H9 (cell line): ENCODE measurements around the gene VTCN1. TPM values are rescaled to one million over a fixed set of nuclear protein-coding genes. Genes with fewer than 3 reads are reported as not detected.

Experiments used
- DNase-seq: peaks from one replicate; pipeline ENCODE4 v3.0.0-alpha.2; 2017
- H2AFZ ChIP-seq: one replicate; pipeline ENCODE4 v1.6.1; 2013; ENCODE audit warnings: mild to moderate bottlenecking, low read length, control low read depth, moderate library complexity
- H2AK5ac ChIP-seq: 2 replicates; pipeline ENCODE4 v1.6.1; 2013; ENCODE audit warnings: low read length, control low read depth, mixed read lengths; ENCODE audit not compliant: insufficient read length
- H2BK120ac ChIP-seq: one replicate; pipeline ENCODE4 v1.6.1; 2013; ENCODE audit warnings: low read depth, mild to moderate bottlenecking, low read length, control low read depth, inconsistent platforms; ENCODE audit not compliant: poor library complexity, severe bottlenecking
- H2BK12ac ChIP-seq: 2 replicates; pipeline ENCODE4 v1.6.1; 2013; ENCODE audit warnings: low read length, control low read depth, mixed read lengths, low read depth; ENCODE audit not compliant: insufficient read length
- H2BK15ac ChIP-seq: 2 replicates; pipeline ENCODE4 v1.6.1; 2013; ENCODE audit warnings: low read depth, low read length, control low read depth
- H2BK20ac ChIP-seq: one replicate; pipeline ENCODE4 v1.6.1; 2013; ENCODE audit warnings: low read depth, mild to moderate bottlenecking, low read length, control low read depth, inconsistent platforms; ENCODE audit not compliant: poor library complexity, severe bottlenecking
- H2BK5ac ChIP-seq: 2 replicates; pipeline ENCODE4 v1.6.1; 2013; ENCODE audit warnings: low read length, control low read depth, mixed read lengths; ENCODE audit not compliant: insufficient read length
- H3K14ac ChIP-seq: 2 replicates; pipeline ENCODE4 v1.6.1; 2013; ENCODE audit warnings: low read length, control low read depth; ENCODE audit not compliant: insufficient read depth
- H3K18ac ChIP-seq: 2 replicates; pipeline ENCODE4 v1.6.1; 2013; ENCODE audit warnings: low read depth, mild to moderate bottlenecking, mixed read lengths, low read length, control low read depth; ENCODE audit not compliant: insufficient read length
- H3K23ac ChIP-seq: 2 replicates; pipeline ENCODE4 v1.6.1; 2013; ENCODE audit warnings: low read length, control low read depth, mixed read lengths, low read depth; ENCODE audit not compliant: insufficient read length
- H3K23me2 ChIP-seq: 2 replicates; pipeline ENCODE4 v1.6.1; 2013; ENCODE audit warnings: low read depth, mild to moderate bottlenecking, mixed read lengths, low read length, control low read depth; ENCODE audit not compliant: insufficient read length, poor library complexity, severe bottlenecking
- H3K27ac ChIP-seq: 2 replicates; pipeline ENCODE4 v1.5.1; 2013; ENCODE audit warnings: low read length, control low read depth, mixed read lengths, low read depth; ENCODE audit not compliant: insufficient read length
- H3K27me3 ChIP-seq: 2 replicates; pipeline ENCODE4 v1.6.1; 2013; ENCODE audit warnings: low read length, control low read depth, inconsistent platforms; ENCODE audit not compliant: insufficient read depth
- H3K4ac ChIP-seq: 2 replicates; pipeline ENCODE4 v1.6.1; 2013; ENCODE audit warnings: low read depth, mild to moderate bottlenecking, control low read depth, inconsistent platforms, low read length, moderate library complexity
- H3K4me1 ChIP-seq: 2 replicates; pipeline ENCODE4 v1.6.1; 2013; ENCODE audit warnings: low read length, control low read depth, inconsistent platforms; ENCODE audit not compliant: insufficient read depth
- H3K4me2 ChIP-seq: 2 replicates; pipeline ENCODE4 v1.6.1; 2013; ENCODE audit warnings: low read length, control low read depth, mixed read lengths; ENCODE audit not compliant: insufficient read length, insufficient read depth
- H3K56ac ChIP-seq: 2 replicates; pipeline ENCODE4 v1.6.1; 2013; ENCODE audit warnings: low read depth, mild to moderate bottlenecking, mixed read lengths, low read length, control low read depth; ENCODE audit not compliant: insufficient read length
- H3K79me1 ChIP-seq: 2 replicates; pipeline ENCODE4 v1.6.1; 2013; ENCODE audit warnings: low read depth, mild to moderate bottlenecking, moderate library complexity, low read length, control low read depth, inconsistent platforms; ENCODE audit not compliant: insufficient read depth, poor library complexity, severe bottlenecking
- H3K79me2 ChIP-seq: 2 replicates; pipeline ENCODE4 v1.6.1; 2013; ENCODE audit warnings: low read length, control low read depth, inconsistent platforms; ENCODE audit not compliant: insufficient read depth
- H3K9ac ChIP-seq: 2 replicates; pipeline ENCODE4 v1.6.1; 2013; ENCODE audit warnings: low read length, control low read depth, mixed read lengths; ENCODE audit not compliant: insufficient read length; ENCODE audit errors: extremely low read depth
- H3K9me3 ChIP-seq: one replicate; pipeline ENCODE4 v1.6.1; 2013; ENCODE audit warnings: low read depth, low read length, inconsistent platforms; ENCODE audit not compliant: control insufficient read depth
- H3T11ph ChIP-seq: one replicate; pipeline ENCODE4 v1.6.1; 2013; ENCODE audit warnings: mild to moderate bottlenecking, low read length, control low read depth, inconsistent platforms
- H4K20me1 ChIP-seq: one replicate; pipeline ENCODE4 v1.6.1; 2013; ENCODE audit not compliant: control insufficient read depth, insufficient read length, insufficient read depth
- H4K5ac ChIP-seq: 2 replicates; pipeline ENCODE4 v1.6.1; 2013; ENCODE audit warnings: low read depth, mild to moderate bottlenecking, mixed read lengths, low read length, control low read depth; ENCODE audit not compliant: insufficient read length
- H4K8ac ChIP-seq: replicated peaks from 2 replicates; pipeline ENCODE4 v1.6.1; 2013; ENCODE audit warnings: low read length, control low read depth, mixed read lengths, low read depth; ENCODE audit not compliant: insufficient read length
- H4K91ac ChIP-seq: 2 replicates; pipeline ENCODE4 v1.6.1; 2013; ENCODE audit warnings: low read depth, mild to moderate bottlenecking, moderate library complexity, mixed read lengths, low read length, control low read depth; ENCODE audit not compliant: insufficient read length
- H3K27ac Mint-ChIP-seq, 3 experiments: 2 replicates in 2 of 3; 3 replicates in 1 of 3; pipeline ENCODE4 v1.8.0; 2020 to 2021; ENCODE audit warnings: mixed read lengths in 3 of 3, mild to moderate bottlenecking in 1 of 3, moderate library complexity in 1 of 3
- H3K27me3 Mint-ChIP-seq: 2 replicates; pipeline ENCODE4 v1.8.0; 2021; ENCODE audit warnings: low read depth, mild to moderate bottlenecking, moderate library complexity, mixed read lengths
- H3K36me3 Mint-ChIP-seq, 3 experiments: 2 replicates in 2 of 3; 3 replicates in 1 of 3; pipeline ENCODE4 v1.8.0; 2020 to 2021; ENCODE audit warnings: low read depth in 3 of 3, mixed read lengths in 3 of 3; ENCODE audit not compliant: insufficient read depth in 1 of 3
- H3K4me1 Mint-ChIP-seq, 2 experiments: 2 replicates each; pipeline ENCODE4 v1.8.0; 2020; ENCODE audit warnings: mixed read lengths in 2 of 2
- H3K4me3 Mint-ChIP-seq, 2 experiments: 2 replicates in 1 of 2; 3 replicates in 1 of 2; pipeline ENCODE4 v1.8.0; 2020 to 2021; ENCODE audit warnings: mild to moderate bottlenecking in 2 of 2, mixed read lengths in 2 of 2, moderate library complexity in 1 of 2
- H3K9me3 Mint-ChIP-seq, 2 experiments: 2 replicates in 1 of 2; 3 replicates in 1 of 2; pipeline ENCODE4 v1.8.0; 2020; ENCODE audit warnings: mild to moderate bottlenecking in 2 of 2, mixed read lengths in 2 of 2, moderate library complexity in 1 of 2
- WGBS: extraction: QIAGEN DNeasy Blood & Tissue Kit; methylation state at CpG from one replicate; pipeline ENCODE4 v1.1.7; 2013; ENCODE audit warnings: missing lambda C conversion rate, low lambda C conversion rate, mixed read lengths; ENCODE audit not compliant: insufficient read length; ENCODE audit errors: extremely low coverage; 5-methylcytosine and 5-hydroxymethylcytosine counted together
- total RNA-seq: library from RNA; stranded (reverse); gene quantifications from 2 replicates; pipeline ENCODE4 v1.2.1, GENCODE V29; 2021
- TF ChIP-seq, protein P1 (sequence below): fragments of 200-600 bp; sonication (generic); conservative IDR thresholded peaks from 3 replicates; pipeline ENCODE4 v1.8.0; 2021; ENCODE audit warnings: antibody characterized with exemption, mild to moderate bottlenecking

VTCN1 gene
- total RNA-seq, 1 experiment from 2014 or later = 0.33 TPM

DNA sequence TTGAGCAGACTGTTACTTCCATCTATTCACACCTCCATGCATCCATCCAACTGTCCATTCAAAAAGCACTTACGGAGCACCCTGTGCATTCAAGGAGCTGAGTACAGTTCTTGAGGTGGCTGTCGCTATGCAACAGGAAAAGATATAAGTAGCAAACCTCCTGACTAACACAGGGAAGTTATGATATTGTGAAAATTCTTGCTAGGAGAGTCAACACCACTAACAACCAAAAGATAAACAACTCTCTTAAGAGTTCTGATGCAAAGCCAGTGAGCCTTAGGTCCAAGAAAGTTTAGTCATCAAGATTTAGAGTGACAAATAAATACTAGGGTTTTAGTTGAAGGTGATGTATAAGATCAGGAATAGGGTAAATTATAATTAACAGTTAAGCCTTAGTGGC lies 44.7 kb downstream of the VTCN1 start:
- peaks cover 32 to 34% of the 10 kb centered on the region in 2 experiments for H3K4me1 Mint-ChIP-seq
- H3K27me3 Mint-ChIP-seq = no peaks in the 10 kb centered on the region
- no peak overlapping the region for H3K18ac ChIP-seq
- no peaks in the 10 kb centered on the region for H3K27me3 ChIP-seq
- no peak overlapping the region for H3K4me2 ChIP-seq
- WGBS = no CpG with 5 or more reads among the region's 2 CpGs
- no peaks in the 10 kb centered on the region for H4K20me1 ChIP-seq
- no peak overlapping the region for H2BK20ac ChIP-seq
- peaks cover 0 to 4% (median 3%) of the 10 kb centered on the region in 3 experiments; a peak in 2 of 7 replicates for H3K36me3 Mint-ChIP-seq
- no peak overlapping the region for H4K8ac ChIP-seq
- no peak overlapping the region for H3T11ph ChIP-seq
- H2BK5ac ChIP-seq = no peak overlapping the region
- peaks cover 2 to 3% of the 10 kb centered on the region in 2 experiments; a peak in 3 of 5 replicates for H3K9me3 Mint-ChIP-seq
- H3K9ac ChIP-seq = no peak overlapping the region
- H3K14ac ChIP-seq = no peak overlapping the region
- H4K91ac ChIP-seq = no peak overlapping the region
- H2AK5ac ChIP-seq = no peak overlapping the region
- TF ChIP-seq, protein P1, sequence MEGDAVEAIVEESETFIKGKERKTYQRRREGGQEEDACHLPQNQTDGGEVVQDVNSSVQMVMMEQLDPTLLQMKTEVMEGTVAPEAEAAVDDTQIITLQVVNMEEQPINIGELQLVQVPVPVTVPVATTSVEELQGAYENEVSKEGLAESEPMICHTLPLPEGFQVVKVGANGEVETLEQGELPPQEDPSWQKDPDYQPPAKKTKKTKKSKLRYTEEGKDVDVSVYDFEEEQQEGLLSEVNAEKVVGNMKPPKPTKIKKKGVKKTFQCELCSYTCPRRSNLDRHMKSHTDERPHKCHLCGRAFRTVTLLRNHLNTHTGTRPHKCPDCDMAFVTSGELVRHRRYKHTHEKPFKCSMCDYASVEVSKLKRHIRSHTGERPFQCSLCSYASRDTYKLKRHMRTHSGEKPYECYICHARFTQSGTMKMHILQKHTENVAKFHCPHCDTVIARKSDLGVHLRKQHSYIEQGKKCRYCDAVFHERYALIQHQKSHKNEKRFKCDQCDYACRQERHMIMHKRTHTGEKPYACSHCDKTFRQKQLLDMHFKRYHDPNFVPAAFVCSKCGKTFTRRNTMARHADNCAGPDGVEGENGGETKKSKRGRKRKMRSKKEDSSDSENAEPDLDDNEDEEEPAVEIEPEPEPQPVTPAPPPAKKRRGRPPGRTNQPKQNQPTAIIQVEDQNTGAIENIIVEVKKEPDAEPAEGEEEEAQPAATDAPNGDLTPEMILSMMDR = no peak
- no peak overlapping the region for H3K56ac ChIP-seq
- no peak overlapping the region for H3K23ac ChIP-seq
- H3K4me1 ChIP-seq = peaks cover 3% of the 10 kb centered on the region; the same call in 1 of the 2 replicates
- no peak overlapping the region for H2BK120ac ChIP-seq
- no peaks in the 10 kb centered on the region for H3K79me1 ChIP-seq
- H3K4me3 Mint-ChIP-seq = no peak overlapping the region
- no peaks in the 10 kb centered on the region for H3K23me2 ChIP-seq
- no peak overlapping the region for H2AFZ ChIP-seq
- H3K79me2 ChIP-seq = no peaks in the 10 kb centered on the region
- H3K9me3 ChIP-seq = no peaks in the 10 kb centered on the region
- no peak overlapping the region for H2BK12ac ChIP-seq
- no peak for DNase-seq
- no peak overlapping the region for H2BK15ac ChIP-seq
- no peak overlapping the region for H4K5ac ChIP-seq
- no peak overlapping the region for H3K27ac Mint-ChIP-seq
- H3K4ac ChIP-seq = no peak overlapping the region
- H3K27ac ChIP-seq = no peak overlapping the region
